Medulla oblongata (tissue), 1 donor: Measurements from ENCODE around the gene YIPF2.

Experiments
- DNase-seq: peaks from one replicate; pipeline ENCODE4 v3.0.0-alpha.2; 2015; ENCODE audit errors: extremely low spot score

YIPF2 gene

GRCh38 chr19:10876459-10877240, 51.8 kb downstream of the YIPF2 start:
- DNase-seq, result peak; percentile 85

DNA sequence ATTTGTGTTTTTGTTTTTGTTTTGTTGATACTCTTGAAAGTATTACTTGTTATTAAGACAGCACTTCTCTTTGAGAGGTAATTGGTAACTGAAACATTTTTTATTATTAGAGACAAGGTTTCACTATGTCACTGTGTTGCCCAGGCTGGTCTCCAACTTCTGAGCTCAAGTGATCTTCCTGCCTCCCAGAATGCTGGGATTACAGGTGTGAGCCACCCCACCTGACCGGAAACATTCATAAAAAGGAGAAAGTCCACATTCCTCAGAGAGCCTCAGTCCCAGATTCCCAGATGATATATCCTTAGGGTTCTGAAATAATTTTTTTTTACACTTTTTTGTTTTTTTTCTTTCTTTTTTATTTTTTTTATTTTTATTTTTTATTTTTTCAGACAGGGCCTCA, 54.4 kb downstream of the YIPF2 start:
- DNase-seq, result no peak

DNA sequence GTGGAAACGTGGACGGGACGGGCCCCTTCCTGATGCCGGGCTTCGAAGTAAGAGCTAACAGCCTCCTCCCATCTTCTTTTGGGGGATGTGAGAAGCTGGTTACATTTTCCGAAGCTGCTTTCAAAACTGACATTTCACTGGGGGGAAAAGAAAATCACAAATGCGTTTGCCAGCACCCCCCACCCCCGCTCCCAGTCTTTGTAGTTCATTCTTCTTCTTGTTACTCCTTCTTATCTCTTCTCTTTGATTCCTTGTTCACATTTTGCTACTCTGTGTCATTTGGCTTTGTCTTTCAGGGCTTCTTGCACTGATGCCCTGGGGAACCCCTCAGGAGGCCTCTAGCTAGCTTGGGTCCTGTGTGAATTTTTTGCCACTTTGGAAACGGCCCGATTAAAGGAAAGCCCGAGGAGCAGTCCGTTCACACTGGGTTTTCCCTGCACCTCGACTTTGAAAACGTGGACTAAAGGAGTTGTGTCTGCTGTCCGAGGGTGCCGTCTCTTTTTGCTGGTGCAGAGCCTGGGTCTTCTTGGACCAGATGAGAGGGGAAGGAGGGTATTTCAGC, 55.8 kb downstream of the YIPF2 start:
- DNase-seq, result no peak
